HepG2 (cell line): Measurements from ENCODE around the gene GDF15. TPM values are rescaled to one million over a fixed set of nuclear protein-coding genes. Genes with fewer than 3 reads are reported as not detected.

ENCODE experiments used
- ATF3 ChIP-seq: sonication (generic); formaldehyde crosslinking; IDR thresholded peaks from 2 replicates; pipeline ENCODE4 v1.4.0; 2020; ENCODE audit warnings: missing genetic modification reagents
- BRD4 ChIP-seq: sonication (generic); formaldehyde crosslinking; IDR thresholded peaks from 2 replicates; pipeline ENCODE4 v1.4.0; 2020; ENCODE audit warnings: missing genetic modification reagents
- CCDC6 ChIP-seq: sonication (generic); formaldehyde crosslinking; IDR thresholded peaks from 2 replicates; pipeline ENCODE4 v1.8.1; 2022; ENCODE audit warnings: mild to moderate bottlenecking, missing genetic modification reagents, moderate library complexity
- CEBPZ ChIP-seq: IDR thresholded peaks from 2 replicates; pipeline ENCODE4 v1.6.1; 2012; ENCODE audit warnings: low read length, improper control_type of control experiment
- HNRNPLL ChIP-seq: fragments of 200-400 bp; formaldehyde crosslinking; IDR thresholded peaks from 2 replicates; pipeline ENCODE4 v1.6.1; 2017; ENCODE audit warnings: mild to moderate bottlenecking, low read depth, low read length; ENCODE audit not compliant: poor library complexity, severe bottlenecking
- HOXA5 ChIP-seq: sonication (generic); formaldehyde crosslinking; IDR thresholded peaks from 2 replicates; pipeline ENCODE4 v1.4.0; 2020; ENCODE audit warnings: missing genetic modification reagents
- MEIS2 ChIP-seq: sonication (generic); formaldehyde crosslinking; IDR thresholded peaks from 2 replicates; pipeline ENCODE4 v1.9.0; 2021; ENCODE audit warnings: mild to moderate bottlenecking, missing genetic modification reagents
- MTA3 ChIP-seq: sonication (generic); formaldehyde crosslinking; IDR thresholded peaks from 2 replicates; pipeline ENCODE4 v1.4.0; 2020; ENCODE audit warnings: missing genetic modification reagents
- NCOA2 ChIP-seq: sonication (generic); formaldehyde crosslinking; IDR thresholded peaks from 2 replicates; pipeline ENCODE4 v1.8.0; 2022; ENCODE audit warnings: inconsistent platforms
- NCOA5 ChIP-seq: sonication (generic); formaldehyde crosslinking; IDR thresholded peaks from 2 replicates; pipeline ENCODE4 v1.4.0; 2020; ENCODE audit warnings: missing genetic modification reagents
- NFKB2 ChIP-seq: sonication (generic); formaldehyde crosslinking; IDR thresholded peaks from 2 replicates; pipeline ENCODE4 v1.4.0; 2020; ENCODE audit warnings: missing genetic modification reagents, borderline replicate concordance
- NR2C2 ChIP-seq: sonication (generic); formaldehyde crosslinking; IDR thresholded peaks from 2 replicates; pipeline ENCODE4 v1.4.0; 2020; ENCODE audit warnings: missing genetic modification reagents, mild to moderate bottlenecking, moderate library complexity, borderline replicate concordance
- RNF2 ChIP-seq: fragments of 450-650 bp; conservative IDR thresholded peaks from 2 replicates; pipeline ENCODE4 v1.6.1; 2016; ENCODE audit warnings: low read depth
- SMARCC2 ChIP-seq: fragments of 450-650 bp; IDR thresholded peaks from 2 replicates; pipeline ENCODE4 v1.6.1; 2017; ENCODE audit warnings: antibody characterized with exemption, mild to moderate bottlenecking
- SOX5 ChIP-seq: IDR thresholded peaks from 2 replicates; pipeline ENCODE4 v1.6.1; 2016; ENCODE audit warnings: borderline replicate concordance
- ZNF276 ChIP-seq: sonication (generic); formaldehyde crosslinking; IDR thresholded peaks from 2 replicates; pipeline ENCODE4 v1.4.0; 2020; ENCODE audit warnings: mild to moderate bottlenecking, low read depth, missing genetic modification reagents
- ZNF296 ChIP-seq: sonication (generic); formaldehyde crosslinking; conservative IDR thresholded peaks from 2 replicates; pipeline ENCODE4 v1.5.0; 2020; ENCODE audit warnings: mild to moderate bottlenecking, missing genetic modification reagents
- ZNF510 ChIP-seq: sonication (generic); formaldehyde crosslinking; IDR thresholded peaks from 2 replicates; pipeline ENCODE4 v1.4.0; 2020; ENCODE audit warnings: low read depth, mild to moderate bottlenecking, missing genetic modification reagents
- polyA plus RNA-seq, 8 experiments: library from polyadenylated mRNA; depleted of rRNA in 3 of 8; stranded (reverse) in 7 of 8; unstranded in 1 of 8; fragments of >200 nt; fragmentation: Illumina TruSeq in 4 of 8; extraction: Trizol in 4 of 8; gene quantifications; 2 replicates each; pipeline versions ENCODE4 v1.2.1 to v1.2.3, GENCODE V29; 2011 to 2016; ENCODE audit warnings: low read depth in 4 of 8, missing spikeins in 1 of 8, mixed read lengths in 1 of 8; ENCODE audit not compliant: insufficient read depth in 1 of 8
- total RNA-seq, 5 experiments: library from RNA; depleted of rRNA; stranded (reverse); fragments of >200 nt; fragmentation: Illumina TruSeq; extraction: Trizol; gene quantifications; 2 replicates each; pipeline ENCODE4 v1.2.3, GENCODE V29; 2016; ENCODE audit warnings: low read depth in 1 of 5
- TF ChIP-seq, protein P1 (sequence below): sonication (generic); formaldehyde crosslinking; IDR thresholded peaks from 2 replicates; pipeline ENCODE4 v1.4.0; 2020; ENCODE audit warnings: missing genetic modification reagents
- TF ChIP-seq, protein P2 (sequence below): sonication (generic); formaldehyde crosslinking; IDR thresholded peaks from 2 replicates; pipeline ENCODE4 v1.4.0; 2020; ENCODE audit warnings: missing genetic modification reagents

The GDF15 gene
- total and polyA plus RNA-seq, 2 of the 13 experiments (the other 11 are each of a cell fraction or from before 2014, with no cell fraction given): 146 to 422 TPM

DNA sequence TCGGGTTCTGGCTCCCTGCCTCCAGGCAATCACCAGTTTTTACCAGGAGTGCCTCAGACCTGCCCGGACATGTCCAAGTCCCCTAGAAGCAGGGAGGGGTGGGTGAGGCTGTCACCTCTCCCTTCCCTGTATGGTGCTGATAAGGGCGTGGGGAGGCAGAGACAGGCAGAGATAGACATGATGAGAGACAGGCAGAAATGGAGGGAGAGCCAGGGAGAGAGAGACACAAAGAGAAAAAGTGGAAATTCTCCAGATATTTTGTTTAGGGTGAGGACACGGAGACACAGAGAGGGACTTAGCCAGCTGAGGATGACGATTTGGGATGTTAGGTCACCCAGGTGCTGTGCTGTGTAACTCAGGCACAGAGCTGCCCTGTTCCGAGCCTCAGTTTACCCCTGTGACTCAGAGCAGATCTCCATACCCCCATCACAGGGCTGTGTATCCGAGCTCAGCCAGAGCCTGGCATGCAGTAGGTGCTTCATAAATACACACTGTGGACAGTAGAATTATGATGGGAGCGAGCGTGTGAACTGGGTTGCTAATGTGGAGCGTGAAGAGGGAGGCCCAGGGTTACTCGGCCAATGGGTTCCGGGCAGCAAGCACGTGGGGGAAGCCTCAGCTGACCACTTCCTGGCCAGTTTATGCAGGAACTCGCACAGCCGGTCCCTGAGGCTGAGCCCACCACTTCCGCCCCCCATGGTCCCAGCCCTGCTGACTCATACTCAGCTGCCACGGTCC is 11.9 kb upstream of the GDF15 start (continued):
- TF ChIP-seq BRD4 (CRISPR knock-in tag): peak; percentile 81; the same call in 1 of the 2 replicates
- TF ChIP-seq RNF2: peak; percentile 52; the same call in 1 of the 2 replicates
- TF ChIP-seq ATF3 (CRISPR knock-in tag): peak; percentile 97
- TF ChIP-seq ZNF276 (CRISPR knock-in tag): no peak
- peak; percentile 52; the same call in 1 of the 2 replicates for TF ChIP-seq SOX5 (CRISPR knock-in tag)
- TF ChIP-seq NCOA2 (CRISPR knock-in tag): peak; percentile 81
- no peak for TF ChIP-seq NCOA5 (CRISPR knock-in tag)
- TF ChIP-seq ZNF296 (CRISPR knock-in tag): peak; percentile 98
- no peak for TF ChIP-seq CEBPZ
- peak; percentile 70; the same call in 1 of the 2 replicates for TF ChIP-seq CCDC6 (CRISPR knock-in tag)
- TF ChIP-seq NFKB2 (CRISPR knock-in tag): peak; percentile 63; the same call in 1 of the 2 replicates
- TF ChIP-seq, protein P1, sequence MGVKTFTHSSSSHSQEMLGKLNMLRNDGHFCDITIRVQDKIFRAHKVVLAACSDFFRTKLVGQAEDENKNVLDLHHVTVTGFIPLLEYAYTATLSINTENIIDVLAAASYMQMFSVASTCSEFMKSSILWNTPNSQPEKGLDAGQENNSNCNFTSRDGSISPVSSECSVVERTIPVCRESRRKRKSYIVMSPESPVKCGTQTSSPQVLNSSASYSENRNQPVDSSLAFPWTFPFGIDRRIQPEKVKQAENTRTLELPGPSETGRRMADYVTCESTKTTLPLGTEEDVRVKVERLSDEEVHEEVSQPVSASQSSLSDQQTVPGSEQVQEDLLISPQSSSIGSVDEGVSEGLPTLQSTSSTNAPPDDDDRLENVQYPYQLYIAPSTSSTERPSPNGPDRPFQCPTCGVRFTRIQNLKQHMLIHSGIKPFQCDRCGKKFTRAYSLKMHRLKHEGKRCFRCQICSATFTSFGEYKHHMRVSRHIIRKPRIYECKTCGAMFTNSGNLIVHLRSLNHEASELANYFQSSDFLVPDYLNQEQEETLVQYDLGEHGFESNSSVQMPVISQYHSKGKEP: no peak
- TF ChIP-seq MTA3 (CRISPR knock-in tag): no peak
- TF ChIP-seq, protein P2, sequence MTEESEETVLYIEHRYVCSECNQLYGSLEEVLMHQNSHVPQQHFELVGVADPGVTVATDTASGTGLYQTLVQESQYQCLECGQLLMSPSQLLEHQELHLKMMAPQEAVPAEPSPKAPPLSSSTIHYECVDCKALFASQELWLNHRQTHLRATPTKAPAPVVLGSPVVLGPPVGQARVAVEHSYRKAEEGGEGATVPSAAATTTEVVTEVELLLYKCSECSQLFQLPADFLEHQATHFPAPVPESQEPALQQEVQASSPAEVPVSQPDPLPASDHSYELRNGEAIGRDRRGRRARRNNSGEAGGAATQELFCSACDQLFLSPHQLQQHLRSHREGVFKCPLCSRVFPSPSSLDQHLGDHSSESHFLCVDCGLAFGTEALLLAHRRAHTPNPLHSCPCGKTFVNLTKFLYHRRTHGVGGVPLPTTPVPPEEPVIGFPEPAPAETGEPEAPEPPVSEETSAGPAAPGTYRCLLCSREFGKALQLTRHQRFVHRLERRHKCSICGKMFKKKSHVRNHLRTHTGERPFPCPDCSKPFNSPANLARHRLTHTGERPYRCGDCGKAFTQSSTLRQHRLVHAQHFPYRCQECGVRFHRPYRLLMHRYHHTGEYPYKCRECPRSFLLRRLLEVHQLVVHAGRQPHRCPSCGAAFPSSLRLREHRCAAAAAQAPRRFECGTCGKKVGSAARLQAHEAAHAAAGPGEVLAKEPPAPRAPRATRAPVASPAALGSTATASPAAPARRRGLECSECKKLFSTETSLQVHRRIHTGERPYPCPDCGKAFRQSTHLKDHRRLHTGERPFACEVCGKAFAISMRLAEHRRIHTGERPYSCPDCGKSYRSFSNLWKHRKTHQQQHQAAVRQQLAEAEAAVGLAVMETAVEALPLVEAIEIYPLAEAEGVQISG (CRISPR knock-in tag): peak; percentile 76
- TF ChIP-seq HOXA5 (CRISPR knock-in tag): peak; percentile 85
- TF ChIP-seq NR2C2: peak; percentile 64
- TF ChIP-seq HNRNPLL: no peak
- TF ChIP-seq MEIS2: peak; percentile 87
- no peak for TF ChIP-seq ZNF510 (CRISPR knock-in tag)
- TF ChIP-seq SMARCC2: no peak
